ENCODE measurements around the gene ZNF672.
"Not testable (repeated sequence)": the region's sequence is repeated elsewhere in the genome, so short reads cannot be mapped to it uniquely, and the experiment has no call there.

Gene ZNF672

GRCh38 chr1:248837781-248838356 lies at the start of gene ZNF672:
Gene ZNF672 (plus strand): TSS chr1:248838224. CDS start chr1:248847275, 9,051 bp downstream.
- DNase-seq (ENCODE audit: low spot score), result peak; percentile 98

- DNase-seq (ENCODE audit: low spot score), result no peak
These were observed 49.7 kb upstream of the ZNF672 start for GRCh38 chr1:248788327-248788726.

- not testable (repeated sequence) for DNase-seq (ENCODE audit: low spot score)
These were observed 48.7 kb upstream of the ZNF672 start for GRCh38 chr1:248789337-248789736.

DNA sequence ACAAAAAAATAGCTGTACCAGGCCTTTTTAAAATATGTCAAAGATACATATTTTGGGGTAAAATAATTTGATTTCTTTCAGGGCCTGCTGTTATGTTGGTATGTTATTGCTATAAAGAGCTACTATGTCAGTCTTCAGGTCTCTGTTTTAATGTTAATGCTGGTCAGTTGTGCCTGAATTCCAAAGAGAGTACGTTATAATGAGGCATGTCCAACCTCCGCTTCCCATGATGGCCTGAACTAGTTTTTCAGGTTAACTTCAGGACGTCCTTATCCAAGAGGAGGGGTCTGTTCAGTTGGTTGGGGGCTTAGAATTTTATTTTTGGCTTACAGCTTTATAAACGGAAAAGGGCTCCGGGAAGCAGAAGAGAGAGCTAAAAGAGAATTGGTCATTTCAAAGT lies 47.6 kb upstream of the ZNF672 start:
- DNase-seq (ENCODE audit: low spot score), result no peak

- DNase-seq (ENCODE audit: low spot score), result no peak
These were observed 47.0 kb upstream of the ZNF672 start for GRCh38 chr1:248791010-248791409.

GRCh38 chr1:248792342-248792741 lies 45.7 kb upstream of the ZNF672 start:
- no peak for DNase-seq (ENCODE audit: low spot score)

DNA sequence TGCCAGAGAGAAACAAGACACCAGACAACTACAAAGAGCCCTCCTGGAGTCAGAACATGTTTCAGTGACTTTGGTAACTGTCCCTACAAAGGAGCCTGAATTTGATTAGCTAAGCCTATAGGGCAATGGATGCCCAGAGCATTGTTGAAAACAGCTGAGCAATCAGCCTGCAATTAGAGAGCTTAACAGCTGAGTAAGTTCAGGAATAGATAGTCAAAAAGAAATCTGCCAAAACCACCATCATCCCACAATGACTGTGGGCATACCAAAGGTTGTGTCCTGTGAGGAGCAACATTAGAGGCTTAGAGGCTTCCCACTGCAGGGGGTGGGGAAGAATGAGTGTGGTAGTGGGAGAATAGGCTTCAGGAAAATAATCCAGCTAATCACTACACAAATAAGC lies 44.4 kb upstream of the ZNF672 start:
- no peak for DNase-seq (ENCODE audit: low spot score)

- not testable (repeated sequence) for DNase-seq (ENCODE audit: low spot score)
These were observed 43.4 kb upstream of the ZNF672 start for GRCh38 chr1:248794663-248795062.

DNA sequence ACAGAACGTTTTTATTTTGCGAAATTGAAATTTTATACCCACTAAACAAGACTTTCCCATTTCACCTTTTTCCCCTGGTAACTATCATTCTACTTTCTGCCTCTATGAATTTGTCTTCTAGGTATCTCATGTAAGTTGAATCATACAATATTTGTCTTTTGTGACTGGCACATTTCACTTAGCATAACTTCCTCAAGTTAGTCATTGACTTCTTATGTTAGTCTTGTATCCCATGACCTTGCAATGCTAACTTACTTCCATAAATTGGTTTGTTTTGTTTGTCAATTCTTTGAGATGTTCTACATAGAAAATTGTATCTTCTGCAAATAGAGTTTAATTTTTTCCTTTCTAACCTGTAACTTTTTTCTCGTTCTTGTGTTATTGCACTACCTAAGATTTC lies 39.2 kb upstream of the ZNF672 start:
- DNase-seq (ENCODE audit: low spot score), result no peak

GRCh38 chr1:248800459-248800858 lies 37.6 kb upstream of the ZNF672 start:
- no peak for DNase-seq (ENCODE audit: low spot score)

GRCh38 chr1:248802454-248802853 lies 35.6 kb upstream of the ZNF672 start:
- no peak for DNase-seq (ENCODE audit: low spot score)

DNA sequence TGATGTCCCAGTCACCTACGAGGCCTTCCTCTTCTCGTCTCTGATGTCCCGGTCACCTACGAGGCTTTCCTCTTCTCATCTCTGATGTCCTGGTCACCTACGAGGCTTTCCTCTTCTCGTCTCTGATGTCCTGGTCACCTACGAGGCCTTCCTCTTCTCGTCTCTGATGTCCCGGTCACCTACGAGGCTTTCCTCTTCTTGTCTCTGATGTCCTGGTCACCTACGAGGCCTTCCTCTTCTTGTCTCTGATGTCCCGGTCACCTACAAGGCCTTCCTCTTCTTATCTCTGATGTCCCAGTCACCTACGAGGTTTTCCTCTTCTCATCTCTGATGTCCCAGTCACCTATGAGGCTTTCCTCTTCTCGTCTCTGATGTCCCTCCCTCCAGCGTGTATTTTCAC lies 34.5 kb upstream of the ZNF672 start:
- not testable (repeated sequence) for DNase-seq (ENCODE audit: low spot score)

DNA sequence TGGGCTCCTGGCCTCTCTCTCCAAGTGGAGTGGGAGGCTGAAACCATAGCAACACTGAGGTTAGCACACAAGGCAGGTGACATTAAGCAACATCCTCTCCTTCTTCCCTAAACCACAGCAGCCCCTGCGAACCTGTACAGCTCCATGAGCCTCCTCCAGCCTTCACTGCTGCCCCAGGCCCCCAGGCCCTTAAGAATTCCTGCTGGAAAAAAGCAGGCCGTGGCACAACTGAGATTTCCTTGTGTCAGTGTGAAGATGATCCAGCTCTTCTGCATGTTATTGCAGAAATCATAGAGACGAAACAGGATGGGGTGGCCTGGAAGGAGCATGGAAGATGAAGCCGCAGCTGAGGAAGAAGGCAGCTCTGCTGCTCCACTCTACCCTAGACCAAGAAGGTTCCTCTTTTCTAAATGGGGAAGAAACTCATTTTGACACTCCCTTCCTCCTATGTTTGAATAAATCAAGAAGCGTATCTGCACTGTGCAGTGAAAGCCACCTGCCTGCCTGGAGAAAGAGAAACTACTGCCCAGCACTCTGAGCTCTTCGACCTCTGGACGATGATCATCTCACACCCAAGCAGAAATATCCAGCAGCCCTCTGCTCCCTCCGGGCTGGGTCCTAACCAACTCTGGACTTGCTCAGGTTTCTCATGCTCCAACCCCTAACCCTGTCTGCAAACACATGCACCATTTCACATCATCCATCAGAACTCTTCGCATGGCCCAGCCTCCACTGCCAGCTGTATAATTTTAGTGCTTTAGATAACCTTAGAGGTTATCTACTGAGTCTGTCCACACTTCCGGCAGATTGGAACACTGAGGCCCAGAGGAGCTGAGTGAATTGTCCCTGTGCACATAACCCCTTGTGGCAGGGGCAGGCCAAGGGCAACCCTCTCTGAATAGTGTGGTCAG lies 33.0 kb upstream of the ZNF672 start:
- DNase-seq (ENCODE audit: low spot score), result no peak

- no peak for DNase-seq (ENCODE audit: low spot score)
These were observed 32.1 kb upstream of the ZNF672 start for GRCh38 chr1:248805876-248806275.

GRCh38 chr1:248807067-248807737 lies 30.8 kb upstream of the ZNF672 start:
- peak; percentile 42 for DNase-seq (ENCODE audit: low spot score)

GRCh38 chr1:248808876-248809275 lies 29.1 kb upstream of the ZNF672 start:
- DNase-seq (ENCODE audit: low spot score), result no peak

DNA sequence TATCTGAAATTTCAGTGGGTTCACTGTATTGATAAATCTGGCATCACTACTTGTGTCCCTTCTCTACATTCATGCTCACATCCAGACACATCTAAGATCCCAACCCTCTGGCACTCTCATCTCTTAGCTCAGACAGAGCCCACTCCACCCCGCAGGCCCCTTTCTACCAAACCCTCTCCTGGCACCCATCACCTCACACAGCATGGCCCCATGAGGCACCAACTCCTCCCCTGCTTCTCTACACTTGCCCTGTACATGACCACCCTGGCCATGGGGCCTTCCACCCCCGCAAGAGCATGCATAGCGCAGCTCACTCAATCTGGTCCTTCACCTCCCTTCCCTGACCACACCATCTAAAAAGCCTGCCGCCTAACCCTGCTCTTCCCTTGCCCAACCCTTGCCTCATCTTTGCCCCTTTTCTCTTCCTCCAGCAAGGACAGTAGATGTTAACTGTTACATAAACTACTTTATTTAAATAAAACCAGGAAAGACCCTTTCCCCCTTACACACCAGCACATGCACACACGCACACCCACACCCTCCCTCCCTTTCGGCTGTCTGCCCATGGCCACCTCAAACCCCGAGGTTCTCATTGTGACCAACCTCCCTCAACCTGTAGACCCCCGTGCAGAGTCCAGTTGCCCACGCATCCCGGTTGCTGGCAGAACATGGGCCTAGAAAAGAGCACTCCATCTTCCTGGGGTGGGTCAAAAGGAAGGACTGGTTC lies 27.9 kb upstream of the ZNF672 start:
- DNase-seq (ENCODE audit: low spot score), result no peak

- no peak for DNase-seq (ENCODE audit: low spot score)
These were observed 27.1 kb upstream of the ZNF672 start for GRCh38 chr1:248810727-248811513.

DNA sequence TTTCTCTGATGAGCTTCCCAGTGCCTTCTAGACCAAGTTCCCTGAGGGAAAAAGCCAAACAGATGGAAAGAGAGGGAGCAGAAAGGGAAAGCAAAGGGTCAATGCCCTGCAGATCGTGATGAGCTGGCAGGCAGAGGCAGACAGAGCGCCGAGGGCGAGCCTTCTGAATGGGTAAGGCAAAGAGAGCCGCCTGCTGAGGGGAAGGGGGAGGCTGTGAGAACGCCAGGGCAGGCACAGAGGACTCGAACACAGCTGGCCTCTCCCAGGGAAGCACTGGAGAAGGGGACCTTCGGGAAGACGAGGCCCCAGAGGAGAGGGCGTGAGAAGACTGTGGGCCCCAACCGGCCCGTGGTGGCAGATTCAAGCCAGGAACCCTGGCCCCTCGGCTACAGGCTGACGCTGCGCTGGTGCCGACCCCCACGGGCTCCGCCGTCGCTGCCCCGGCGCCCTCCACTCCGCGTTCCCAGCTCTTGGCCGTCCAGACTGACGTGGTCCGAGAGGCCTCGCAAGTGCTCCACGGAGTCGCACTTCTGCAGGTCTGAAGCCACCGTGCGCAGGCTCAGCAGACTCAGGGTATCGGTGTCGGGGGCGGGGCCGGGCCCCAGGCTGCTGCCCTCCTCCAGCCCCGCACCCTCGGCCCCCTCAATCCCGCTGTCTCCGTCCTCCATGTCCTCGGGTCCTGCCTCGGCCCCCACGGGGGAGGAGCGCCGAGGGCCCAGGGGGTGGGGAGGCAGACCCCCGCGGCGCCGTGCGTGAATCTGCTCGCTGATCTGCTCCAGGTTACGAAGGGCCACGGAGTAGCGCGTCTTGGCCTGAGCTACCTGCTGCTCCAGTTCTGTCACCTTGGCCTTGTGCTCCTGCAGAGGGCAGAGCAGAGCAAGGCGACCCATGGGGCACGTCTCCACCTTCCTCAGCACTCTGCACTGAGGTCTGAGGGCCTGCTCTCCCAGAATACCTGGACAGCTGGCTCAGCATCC lies 26.2 kb upstream of the ZNF672 start:
- DNase-seq (ENCODE audit: low spot score), result no peak

DNA sequence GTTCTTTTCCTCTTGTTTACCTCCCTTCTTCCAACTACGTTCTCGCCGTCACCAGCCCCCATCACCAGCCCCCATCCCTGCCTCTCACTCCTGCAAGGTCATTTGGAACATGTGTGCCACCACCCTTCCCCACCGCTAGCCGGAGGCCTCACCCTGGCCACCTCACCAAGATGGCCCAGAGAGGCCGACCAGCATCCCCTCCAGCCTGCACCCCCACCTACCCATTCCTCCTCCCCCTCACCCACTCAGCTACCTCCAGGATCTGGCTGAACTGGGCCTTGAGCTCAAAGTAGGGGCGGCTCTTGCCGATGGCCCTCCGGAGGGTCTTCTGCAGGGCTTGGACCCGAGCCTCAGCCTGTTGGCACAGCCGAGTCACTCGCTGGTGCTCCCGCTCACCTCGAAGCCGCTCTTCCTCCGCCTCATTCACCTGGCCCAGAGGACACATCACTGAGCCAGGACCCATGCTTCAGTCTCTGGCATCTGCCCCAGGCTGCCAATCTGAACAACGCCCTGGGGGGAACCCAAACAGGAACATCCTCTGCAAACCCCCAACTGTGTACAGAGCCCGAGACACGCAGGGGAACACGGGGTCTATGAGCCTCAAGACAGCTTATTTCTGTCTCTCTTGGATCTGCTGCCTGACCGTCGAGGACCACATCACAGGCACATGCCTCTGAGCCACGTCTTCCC lies 25.1 kb upstream of the ZNF672 start:
- DNase-seq (ENCODE audit: low spot score), result no peak
